ENCODE results near the gene PSMB1.

DNA sequence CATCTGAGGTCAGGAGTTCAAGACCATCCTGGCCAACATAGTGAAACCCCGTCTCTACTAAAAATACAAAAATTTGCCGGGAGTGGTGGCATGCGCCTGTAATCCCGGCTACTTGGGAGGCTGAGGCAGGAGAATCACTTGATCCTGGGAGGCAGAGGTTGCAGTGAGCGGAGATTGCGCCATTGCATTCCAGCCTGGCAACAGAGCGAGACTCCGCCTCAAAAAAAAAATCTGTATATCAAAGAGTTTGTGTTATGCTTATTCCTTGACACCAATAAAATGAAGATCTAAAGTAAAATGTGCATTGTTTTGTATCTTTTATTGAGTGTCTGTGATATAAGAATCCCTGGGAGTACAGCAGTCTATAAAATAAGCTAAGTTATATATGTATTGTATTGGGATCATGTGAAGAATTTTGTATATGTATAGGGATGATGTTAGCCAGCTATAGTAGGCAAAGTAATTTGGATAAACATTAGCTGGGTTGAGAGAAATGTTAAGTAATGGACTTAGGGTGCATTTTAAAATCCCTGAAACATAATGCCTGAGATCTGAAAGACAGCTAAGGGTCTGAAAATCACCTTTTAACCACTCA lies 11.9 kb upstream of the PSMB1 start:
- no peak for TF ChIP-seq GATA2 (IDR thresholded peaks at IDR 0.05; ENCODE audit: low read depth, low read length)
- no peak for TF ChIP-seq GATA3 (IDR thresholded peaks at IDR 0.05; ENCODE audit: low read depth, low read length)
